Lung microvascular endothelial cell (primary cell): Measurements from ENCODE around the gene TGM2. TPM values are rescaled to one million over a fixed set of nuclear protein-coding genes. Genes with fewer than 3 reads are reported as not detected.

Source experiments
- DNase-seq, 2 donors: peaks; one replicate each; pipeline versions ENCODE4 v3.0.0 to v3.0.0-alpha.2; 2010; ENCODE audit warnings: low read depth in 2 of 2
- total RNA-seq: library from RNA; depleted of rRNA; stranded (reverse); fragments of >200 nt; gene quantifications from 2 replicates; pipeline ENCODE4 v1.2.1, GENCODE V29; 2014

The TGM2 gene
- total RNA-seq, 1 donor from 2014 or later, result 273 TPM

- no peak for DNase-seq
Measured at GRCh38 chr20:38162149-38162548, 2.9 kb downstream of the TGM2 start.

- DNase-seq, result peak in 1 of 2 donors; percentile 8
Measured at GRCh38 chr20:38161412-38161774, 3.7 kb downstream of the TGM2 start.

- DNase-seq, result peak in 1 of 2 donors; percentile 12
Measured at GRCh38 chr20:38159957-38160756, 4.9 kb downstream of the TGM2 start.

- peak; percentile 45 to 57 for DNase-seq
Measured at GRCh38 chr20:38159566-38159956, 5.5 kb downstream of the TGM2 start.

GRCh38 chr20:38158701-38159351 lies 6.2 kb downstream of the TGM2 start:
- DNase-seq, result peak; percentile 75 to 95

GRCh38 chr20:38157635-38158495 lies 7.2 kb downstream of the TGM2 start:
- peak; percentile 86 to 91 for DNase-seq

GRCh38 chr20:38156888-38157634 lies 8.0 kb downstream of the TGM2 start:
- peak in 1 of 2 donors; percentile 59 for DNase-seq

GRCh38 chr20:38156280-38156679 lies 8.8 kb downstream of the TGM2 start:
- DNase-seq, result no peak

- DNase-seq, result no peak
Measured at GRCh38 chr20:38155811-38156210, 9.3 kb downstream of the TGM2 start.

- no peak for DNase-seq
Measured at GRCh38 chr20:38153401-38153800, 11.7 kb downstream of the TGM2 start.

GRCh38 chr20:38152621-38153221 lies 12.3 kb downstream of the TGM2 start:
- peak; percentile 95 to 97 for DNase-seq

GRCh38 chr20:38152175-38152620 lies 12.9 kb downstream of the TGM2 start:
- DNase-seq, result peak; percentile 96 to 97

- no peak for DNase-seq
Measured at GRCh38 chr20:38151455-38151854, 13.6 kb downstream of the TGM2 start.

- DNase-seq, result no peak
Measured at GRCh38 chr20:38150335-38151170, 14.5 kb downstream of the TGM2 start.

GRCh38 chr20:38148328-38149102 lies 16.6 kb downstream of the TGM2 start:
- DNase-seq, result no peak

GRCh38 chr20:38147751-38148150 lies 17.3 kb downstream of the TGM2 start:
- no peak for DNase-seq

GRCh38 chr20:38147163-38147562 lies 17.9 kb downstream of the TGM2 start:
- no peak for DNase-seq

- no peak for DNase-seq
Measured at GRCh38 chr20:38146628-38147027, 18.4 kb downstream of the TGM2 start.

- no peak for DNase-seq
Measured at GRCh38 chr20:38146156-38146555, 18.9 kb downstream of the TGM2 start.
